HL-60 (cell line): ENCODE results near the gene HSD11B1.

Experiments used
- DNase-seq, 2 experiments: peaks; one replicate each; pipeline ENCODE4 v3.0.0-alpha.2; 2010 to 2020; ENCODE audit warnings: low read depth in 1 of 2, low spot score in 1 of 2
- H3K27ac ChIP-seq: fragments of 250-450 bp; sonication (Bioruptor Pico); replicated peaks from 2 replicates; pipeline ENCODE4 v1.5.1; 2020; ENCODE audit warnings: mild to moderate bottlenecking, moderate library complexity
- H3K27me3 ChIP-seq: fragments of 250-450 bp; sonication (Bioruptor Pico); 2 replicates; pipeline ENCODE4 v1.5.1; 2021; ENCODE audit warnings: mild to moderate bottlenecking, moderate library complexity; ENCODE audit not compliant: insufficient read depth, poor library complexity, severe bottlenecking
- H3K4me3 ChIP-seq: replicated peaks from 2 replicates; pipeline ENCODE4 v1.5.1; 2011; ENCODE audit warnings: mild to moderate bottlenecking, control low read depth, low read length; ENCODE audit not compliant: insufficient read depth
- GABPA ChIP-seq: IDR thresholded peaks from 2 replicates; pipeline ENCODE4 v1.6.1; 2012; ENCODE audit warnings: low read depth
- POLR2AphosphoS5 ChIP-seq: IDR thresholded peaks from 2 replicates; pipeline ENCODE4 v1.6.1; 2012; ENCODE audit warnings: low read depth
- SPI1 ChIP-seq: IDR thresholded peaks from 2 replicates; pipeline ENCODE4 v1.6.1; 2012; ENCODE audit warnings: low read depth, mild to moderate bottlenecking, borderline replicate concordance
- TF ChIP-seq, protein P1 (sequence below): IDR thresholded peaks from 2 replicates; pipeline ENCODE4 v1.6.1; 2012; ENCODE audit warnings: low read depth; ENCODE audit not compliant: insufficient replicate concordance
- TF ChIP-seq, protein P2 (sequence below): IDR thresholded peaks from one replicate; pipeline ENCODE4 v1.5.1; 2011; ENCODE audit warnings: low read length, control low read depth, inconsistent platforms; ENCODE audit not compliant: insufficient read depth

HSD11B1 gene

DNA sequence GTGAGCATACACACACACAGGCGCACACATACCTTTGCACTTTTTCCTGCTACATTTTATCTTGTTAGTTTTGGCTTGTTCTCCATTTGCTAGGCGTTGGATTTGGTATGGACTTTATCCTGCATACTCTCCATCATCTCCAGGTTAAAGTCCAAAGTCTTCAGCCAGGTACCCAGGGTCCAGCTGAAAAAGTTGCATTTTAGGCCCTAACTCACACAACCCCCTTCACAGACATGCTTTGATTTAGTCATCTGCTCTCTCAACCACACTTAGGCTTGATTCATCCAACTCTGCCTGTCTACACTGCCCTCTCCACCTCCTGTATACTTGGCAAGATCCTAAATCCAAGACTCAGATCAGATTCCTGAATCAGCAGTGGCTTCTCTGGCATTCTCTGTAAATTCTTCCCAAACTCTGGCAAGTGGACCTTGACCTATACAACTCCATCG is 41.7 kb upstream of the HSD11B1 start:
- no peak for TF ChIP-seq GABPA
- TF ChIP-seq POLR2AphosphoS5: no peak
- Histone ChIP-seq H3K27ac (no peak overlapping the region), H3K27me3 (no peaks in the 10 kb centered on the region), H3K4me3 (no peak overlapping the region)
- no peak for DNase-seq

DNA sequence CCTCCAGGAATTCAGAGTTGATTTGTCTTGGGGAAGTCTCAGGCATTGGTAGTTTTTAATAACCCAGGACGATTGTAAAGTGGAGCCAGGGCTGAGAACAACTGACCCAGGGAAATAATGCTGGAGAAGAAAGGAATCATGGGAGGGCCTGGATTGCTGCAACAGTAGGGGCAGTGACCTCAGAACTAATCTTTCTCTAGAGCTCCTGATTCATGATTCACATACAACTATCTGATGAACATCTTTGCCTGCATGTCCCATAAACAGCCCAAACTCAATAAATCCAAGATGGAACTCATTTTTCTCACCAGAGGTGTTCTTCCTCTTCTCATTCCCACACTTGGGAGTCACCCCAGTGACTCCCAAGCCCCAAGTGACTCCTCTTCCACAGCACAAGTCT is 37.5 kb upstream of the HSD11B1 start:
- Histone ChIP-seq H3K4me3 (no peak overlapping the region), H3K27me3 (peaks cover 2% of the 10 kb centered on the region), H3K27ac (no peak overlapping the region)
- TF ChIP-seq SPI1 (no peak), GABPA (no peak), POLR2AphosphoS5 (no peak)
- TF ChIP-seq, protein P1, sequence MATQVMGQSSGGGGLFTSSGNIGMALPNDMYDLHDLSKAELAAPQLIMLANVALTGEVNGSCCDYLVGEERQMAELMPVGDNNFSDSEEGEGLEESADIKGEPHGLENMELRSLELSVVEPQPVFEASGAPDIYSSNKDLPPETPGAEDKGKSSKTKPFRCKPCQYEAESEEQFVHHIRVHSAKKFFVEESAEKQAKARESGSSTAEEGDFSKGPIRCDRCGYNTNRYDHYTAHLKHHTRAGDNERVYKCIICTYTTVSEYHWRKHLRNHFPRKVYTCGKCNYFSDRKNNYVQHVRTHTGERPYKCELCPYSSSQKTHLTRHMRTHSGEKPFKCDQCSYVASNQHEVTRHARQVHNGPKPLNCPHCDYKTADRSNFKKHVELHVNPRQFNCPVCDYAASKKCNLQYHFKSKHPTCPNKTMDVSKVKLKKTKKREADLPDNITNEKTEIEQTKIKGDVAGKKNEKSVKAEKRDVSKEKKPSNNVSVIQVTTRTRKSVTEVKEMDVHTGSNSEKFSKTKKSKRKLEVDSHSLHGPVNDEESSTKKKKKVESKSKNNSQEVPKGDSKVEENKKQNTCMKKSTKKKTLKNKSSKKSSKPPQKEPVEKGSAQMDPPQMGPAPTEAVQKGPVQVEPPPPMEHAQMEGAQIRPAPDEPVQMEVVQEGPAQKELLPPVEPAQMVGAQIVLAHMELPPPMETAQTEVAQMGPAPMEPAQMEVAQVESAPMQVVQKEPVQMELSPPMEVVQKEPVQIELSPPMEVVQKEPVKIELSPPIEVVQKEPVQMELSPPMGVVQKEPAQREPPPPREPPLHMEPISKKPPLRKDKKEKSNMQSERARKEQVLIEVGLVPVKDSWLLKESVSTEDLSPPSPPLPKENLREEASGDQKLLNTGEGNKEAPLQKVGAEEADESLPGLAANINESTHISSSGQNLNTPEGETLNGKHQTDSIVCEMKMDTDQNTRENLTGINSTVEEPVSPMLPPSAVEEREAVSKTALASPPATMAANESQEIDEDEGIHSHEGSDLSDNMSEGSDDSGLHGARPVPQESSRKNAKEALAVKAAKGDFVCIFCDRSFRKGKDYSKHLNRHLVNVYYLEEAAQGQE: no peak
- TF ChIP-seq, protein P2, sequence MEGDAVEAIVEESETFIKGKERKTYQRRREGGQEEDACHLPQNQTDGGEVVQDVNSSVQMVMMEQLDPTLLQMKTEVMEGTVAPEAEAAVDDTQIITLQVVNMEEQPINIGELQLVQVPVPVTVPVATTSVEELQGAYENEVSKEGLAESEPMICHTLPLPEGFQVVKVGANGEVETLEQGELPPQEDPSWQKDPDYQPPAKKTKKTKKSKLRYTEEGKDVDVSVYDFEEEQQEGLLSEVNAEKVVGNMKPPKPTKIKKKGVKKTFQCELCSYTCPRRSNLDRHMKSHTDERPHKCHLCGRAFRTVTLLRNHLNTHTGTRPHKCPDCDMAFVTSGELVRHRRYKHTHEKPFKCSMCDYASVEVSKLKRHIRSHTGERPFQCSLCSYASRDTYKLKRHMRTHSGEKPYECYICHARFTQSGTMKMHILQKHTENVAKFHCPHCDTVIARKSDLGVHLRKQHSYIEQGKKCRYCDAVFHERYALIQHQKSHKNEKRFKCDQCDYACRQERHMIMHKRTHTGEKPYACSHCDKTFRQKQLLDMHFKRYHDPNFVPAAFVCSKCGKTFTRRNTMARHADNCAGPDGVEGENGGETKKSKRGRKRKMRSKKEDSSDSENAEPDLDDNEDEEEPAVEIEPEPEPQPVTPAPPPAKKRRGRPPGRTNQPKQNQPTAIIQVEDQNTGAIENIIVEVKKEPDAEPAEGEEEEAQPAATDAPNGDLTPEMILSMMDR: no peak
- DNase-seq: no peak

DNA sequence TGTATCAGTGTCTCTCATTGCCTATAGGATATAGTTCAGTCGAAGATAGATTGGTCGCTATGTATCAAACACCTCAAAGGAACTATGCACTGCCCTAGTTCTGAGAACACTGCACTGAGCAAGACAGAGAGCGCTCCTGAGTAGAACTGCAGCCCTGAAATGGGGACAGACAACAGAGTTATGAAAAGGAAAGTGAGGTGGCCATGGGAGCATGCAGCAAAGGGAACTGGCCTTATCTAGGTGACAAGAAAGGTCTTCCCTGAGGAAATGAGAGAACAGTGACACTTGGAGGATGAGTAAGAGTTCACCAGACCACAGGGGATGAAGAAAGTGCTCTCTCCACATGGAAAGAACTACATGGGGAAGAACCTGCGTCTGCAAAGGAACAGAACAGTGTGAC is 36.9 kb upstream of the HSD11B1 start:
- Histone ChIP-seq H3K4me3 (no peak overlapping the region), H3K27ac (no peak overlapping the region), H3K27me3 (peaks cover 2% of the 10 kb centered on the region)
- TF ChIP-seq, protein P1: no peak
- TF ChIP-seq POLR2AphosphoS5 (no peak), GABPA (no peak), SPI1 (no peak; the same call in 1 of the 2 replicates)
- TF ChIP-seq, protein P2: no peak
- DNase-seq: no peak

DNA sequence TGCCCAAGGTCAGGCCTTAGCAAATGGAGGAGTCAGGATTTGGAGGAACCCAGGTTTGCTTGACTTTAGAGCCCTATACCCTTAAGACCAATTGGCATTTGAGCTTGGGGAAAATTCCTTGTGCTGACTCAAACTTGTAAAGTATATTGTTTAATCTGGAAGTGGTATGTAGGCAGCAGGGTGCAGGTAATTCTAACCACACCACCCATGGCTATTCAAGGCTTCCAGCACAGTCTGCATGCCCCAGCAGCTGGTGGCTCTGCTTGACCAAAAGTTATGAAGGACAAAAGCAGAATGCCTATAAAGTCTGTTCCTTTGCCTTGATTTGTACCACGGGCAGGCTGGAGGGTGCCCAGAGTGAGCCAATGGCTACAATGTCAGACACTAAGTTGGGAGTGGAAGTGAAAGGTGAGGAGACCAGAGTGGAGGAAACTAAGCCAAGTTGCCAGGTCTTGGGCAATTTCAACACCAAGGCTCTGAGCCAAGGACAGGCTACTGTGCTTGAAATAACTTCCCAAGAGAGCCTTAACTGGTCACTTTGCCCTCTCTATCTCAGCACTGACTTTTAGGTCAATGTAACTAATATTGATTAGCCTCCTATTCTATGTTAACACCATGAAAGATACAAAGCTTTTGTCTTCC is 34.1 kb upstream of the HSD11B1 start:
- no peak overlapping the region for H3K27ac ChIP-seq
- no peak for DNase-seq
- TF ChIP-seq POLR2AphosphoS5 (no peak), SPI1 (no peak)
- TF ChIP-seq, protein P2: no peak
- H3K4me3 ChIP-seq: no peak overlapping the region
- H3K27me3 ChIP-seq: peaks cover 9% of the 10 kb centered on the region
